Keratinocyte (primary cell): ENCODE results near the gene PHACTR1. TPM values are rescaled to one million over a fixed set of nuclear protein-coding genes. Genes with fewer than 3 reads are reported as not detected.

ENCODE experiments used
- DNase-seq: peaks from one replicate; pipeline ENCODE4 v3.0.0-alpha.2; 2011; ENCODE audit warnings: low read depth, missing footprints, low spot score
- FAIRE-seq: peaks from 2 replicates; lab custom pipeline; 2011; peaks lifted over from hg19 to GRCh38; lab: Jason Lieb, UNC
- H2AFZ ChIP-seq: 2 replicates; pipeline ENCODE4 v1.6.0; 2012; ENCODE audit warnings: low read length, control low read depth, inconsistent platforms; ENCODE audit not compliant: control insufficient read depth
- H3K27ac ChIP-seq: 2 replicates; pipeline ENCODE4 v1.5.1; 2011; ENCODE audit warnings: low read length; ENCODE audit not compliant: control insufficient read depth, insufficient read depth
- H3K27me3 ChIP-seq: 3 replicates; pipeline ENCODE4 v1.6.0; 2011; ENCODE audit warnings: low read length; ENCODE audit not compliant: control insufficient read depth, insufficient read depth; ENCODE audit errors: extremely low read depth
- H3K36me3 ChIP-seq, 2 experiments: 2 replicates in 1 of 2; 3 replicates in 1 of 2; pipeline ENCODE4 v1.5.1; 2011; ENCODE audit warnings: low read length in 2 of 2, mild to moderate bottlenecking in 1 of 2; ENCODE audit not compliant: control insufficient read depth in 2 of 2, insufficient read depth in 2 of 2; ENCODE audit errors: extremely low read depth in 1 of 2
- H3K4me1 ChIP-seq: 3 replicates; pipeline ENCODE4 v1.5.1; 2011; ENCODE audit warnings: low read length; ENCODE audit not compliant: control insufficient read depth, insufficient read depth; ENCODE audit errors: extremely low read depth
- H3K4me2 ChIP-seq: 3 replicates; pipeline ENCODE4 v1.6.0; 2011; ENCODE audit warnings: low read depth, low read length; ENCODE audit not compliant: control insufficient read depth, insufficient read depth; ENCODE audit errors: extremely low read depth
- H3K4me3 ChIP-seq, 3 experiments: fragments of 200-600 bp in 1 of 3; sonication (generic) in 1 of 3; 2 replicates in 2 of 3; 3 replicates in 1 of 3; pipeline ENCODE4 v1.5.1; 2011 to 2016; ENCODE audit warnings: low read length in 3 of 3, mild to moderate bottlenecking in 3 of 3, control low read depth in 2 of 3, inconsistent platforms in 1 of 3, low read depth in 1 of 3, mixed read lengths in 1 of 3, mixed run types in 1 of 3, moderate library complexity in 1 of 3; ENCODE audit not compliant: control insufficient read depth in 2 of 3, insufficient read depth in 2 of 3; ENCODE audit errors: extremely low read depth in 1 of 3
- H3K79me2 ChIP-seq: 2 replicates; pipeline ENCODE4 v1.6.0; 2012; ENCODE audit warnings: low read length; ENCODE audit not compliant: control insufficient read depth, insufficient read depth
- H3K9ac ChIP-seq: 3 replicates; pipeline ENCODE4 v1.6.0; 2011; ENCODE audit warnings: low read length; ENCODE audit not compliant: control insufficient read depth, insufficient read depth; ENCODE audit errors: extremely low read depth
- H3K9me1 ChIP-seq: 3 replicates; pipeline ENCODE4 v1.6.0; 2011; ENCODE audit warnings: low read length; ENCODE audit not compliant: control insufficient read depth, insufficient read depth; ENCODE audit errors: extremely low read depth
- H3K9me3 ChIP-seq: 2 replicates; pipeline ENCODE4 v1.5.1; 2012; ENCODE audit warnings: low read depth, low read length; ENCODE audit not compliant: control insufficient read depth
- H4K20me1 ChIP-seq: 3 replicates; pipeline ENCODE4 v1.6.0; 2011; ENCODE audit warnings: low read length; ENCODE audit not compliant: control insufficient read depth, insufficient read depth; ENCODE audit errors: extremely low read depth
- EZH2 ChIP-seq: IDR thresholded peaks from one replicate; pipeline ENCODE4 v1.6.1; 2012; ENCODE audit warnings: inconsistent platforms, mild to moderate bottlenecking, low read length, moderate library complexity
- dilution Hi-C: fragments of 300-500 bp; cut with MboI; formaldehyde crosslinking; loops from one replicate; pipeline ENCODE4 v1.7.0; 2020; ENCODE audit warnings: low sequenced_read_pairs; ENCODE audit not compliant: extremely low pct_ligation_motif_present
- polyA plus RNA-seq, 5 experiments: library from polyadenylated mRNA; depleted of rRNA in 3 of 5; stranded (reverse) in 3 of 5; stranded (forward) in 1 of 5; unstranded in 1 of 5; fragments of >200 nt; gene quantifications; 1 replicate in 1 of 5; 2 replicates in 3 of 5; 3 replicates in 1 of 5; pipeline versions ENCODE4 v1.2.1 to v1.2.3, GENCODE V29; 2011 to 2012; ENCODE audit warnings: missing spikeins in 2 of 5, low read depth in 1 of 5, low replicate concordance in 1 of 5
- TF ChIP-seq, protein P1 (sequence below), 3 experiments: IDR thresholded peaks in 1 of 3; conservative IDR thresholded peaks in 1 of 3; optimal IDR thresholded peaks in 1 of 3; 2 replicates in 2 of 3; 3 replicates in 1 of 3; pipeline versions ENCODE3 to v1.5.1; 2011; ENCODE audit warnings: low read length in 3 of 3, mild to moderate bottlenecking in 3 of 3, moderate library complexity in 2 of 3, control low read depth in 1 of 3, inconsistent platforms in 1 of 3; ENCODE audit not compliant: insufficient read depth in 2 of 3; ENCODE audit errors: extremely low read depth in 1 of 3

The PHACTR1 gene
- polyA plus RNA-seq, 1 donor (not counting 4 experiments of a cell fraction or from before 2014, with no cell fraction given) = 0.22 TPM

DNA sequence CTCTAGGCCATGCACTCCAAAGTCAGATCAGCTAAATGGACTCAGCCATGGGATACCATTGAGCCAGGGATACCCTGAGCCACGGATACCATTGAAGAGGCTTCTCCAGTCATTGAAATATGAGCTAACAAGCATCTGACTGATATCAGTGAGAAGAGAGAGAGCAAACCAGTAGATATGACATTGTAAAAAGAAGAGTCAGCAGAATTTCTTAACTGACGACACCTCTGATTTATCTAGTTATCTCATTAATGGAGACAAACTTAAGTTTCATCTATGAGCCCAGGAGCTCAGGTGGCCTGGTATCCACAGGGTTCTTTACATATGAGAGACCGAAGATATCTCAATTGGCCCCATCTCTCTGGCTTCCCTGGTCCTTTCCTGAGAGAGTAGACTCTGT is 471.1 kb downstream of the PHACTR1 start:
- no peak for DNase-seq
- no peak for TF ChIP-seq EZH2
- TF ChIP-seq, protein P1, sequence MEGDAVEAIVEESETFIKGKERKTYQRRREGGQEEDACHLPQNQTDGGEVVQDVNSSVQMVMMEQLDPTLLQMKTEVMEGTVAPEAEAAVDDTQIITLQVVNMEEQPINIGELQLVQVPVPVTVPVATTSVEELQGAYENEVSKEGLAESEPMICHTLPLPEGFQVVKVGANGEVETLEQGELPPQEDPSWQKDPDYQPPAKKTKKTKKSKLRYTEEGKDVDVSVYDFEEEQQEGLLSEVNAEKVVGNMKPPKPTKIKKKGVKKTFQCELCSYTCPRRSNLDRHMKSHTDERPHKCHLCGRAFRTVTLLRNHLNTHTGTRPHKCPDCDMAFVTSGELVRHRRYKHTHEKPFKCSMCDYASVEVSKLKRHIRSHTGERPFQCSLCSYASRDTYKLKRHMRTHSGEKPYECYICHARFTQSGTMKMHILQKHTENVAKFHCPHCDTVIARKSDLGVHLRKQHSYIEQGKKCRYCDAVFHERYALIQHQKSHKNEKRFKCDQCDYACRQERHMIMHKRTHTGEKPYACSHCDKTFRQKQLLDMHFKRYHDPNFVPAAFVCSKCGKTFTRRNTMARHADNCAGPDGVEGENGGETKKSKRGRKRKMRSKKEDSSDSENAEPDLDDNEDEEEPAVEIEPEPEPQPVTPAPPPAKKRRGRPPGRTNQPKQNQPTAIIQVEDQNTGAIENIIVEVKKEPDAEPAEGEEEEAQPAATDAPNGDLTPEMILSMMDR (optimal IDR thresholded peaks at IDR 0.05 in 1 of 3, IDR thresholded peaks at IDR 0.05 in 1 of 3, conservative IDR thresholded peaks at IDR 0.05 in 1 of 3; ENCODE audit: extremely low read depth in 1 of 3, insufficient read depth in 2 of 3, low read length in 3 of 3) = no peak
- Histone ChIP-seq H3K27ac (no peak overlapping the region), H4K20me1 (no peaks in the 10 kb centered on the region), H3K9me3 (no peaks in the 10 kb centered on the region), H3K36me3 (no peaks in the 10 kb centered on the region), H3K4me1 (no peaks in the 10 kb centered on the region), H3K9ac (no peak overlapping the region), H2AFZ (no peak overlapping the region), H3K79me2 (no peaks in the 10 kb centered on the region), H3K9me1 (no peaks in the 10 kb centered on the region), H3K4me3 (no peak overlapping the region), H3K4me2 (no peak overlapping the region), H3K27me3 (peaks cover 5% of the 10 kb centered on the region)
- FAIRE-seq = no peak
- dilution Hi-C loops = no loop called here

DNA sequence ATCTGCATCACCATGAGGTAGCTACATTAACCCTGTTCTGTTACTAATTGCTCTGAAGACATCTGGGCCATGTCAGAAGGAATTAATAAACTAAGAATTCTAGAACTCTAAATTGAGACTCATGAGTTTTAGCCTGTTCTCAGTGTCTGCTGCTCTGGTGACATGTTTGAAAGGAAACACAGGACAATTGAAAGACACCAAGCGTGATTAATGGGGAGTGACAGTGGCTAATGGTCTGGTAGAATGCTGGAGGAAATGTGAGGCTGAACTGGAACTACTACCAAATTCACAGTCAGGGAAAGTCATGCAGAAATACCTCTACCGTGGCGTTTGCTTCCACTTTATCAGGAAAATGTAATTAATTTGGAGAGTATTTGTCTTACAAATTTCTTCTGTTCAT is 471.7 kb downstream of the PHACTR1 start:
- Histone ChIP-seq H3K9ac (no peak overlapping the region), H3K4me3 (no peak overlapping the region), H3K36me3 (no peaks in the 10 kb centered on the region), H4K20me1 (no peaks in the 10 kb centered on the region), H3K27ac (no peak overlapping the region), H3K79me2 (no peaks in the 10 kb centered on the region), H2AFZ (no peak overlapping the region), H3K4me1 (no peaks in the 10 kb centered on the region), H3K9me1 (no peaks in the 10 kb centered on the region), H3K9me3 (no peaks in the 10 kb centered on the region), H3K27me3 (peaks cover 5% of the 10 kb centered on the region), H3K4me2 (no peak overlapping the region)
- DNase-seq (no peak), FAIRE-seq (no peak)
- dilution Hi-C loops = no loop called here
- TF ChIP-seq EZH2 = no peak
- TF ChIP-seq, protein P1 (optimal IDR thresholded peaks at IDR 0.05 in 1 of 3, IDR thresholded peaks at IDR 0.05 in 1 of 3, conservative IDR thresholded peaks at IDR 0.05 in 1 of 3; ENCODE audit: extremely low read depth in 1 of 3, insufficient read depth in 2 of 3, low read length in 3 of 3) = no peak
